Kidney capillary endothelial cell (primary cell): Measurements from ENCODE around the gene TFB1M.

ENCODE experiments used
- DNase-seq: peaks from one replicate; pipeline ENCODE4 v3.0.0-alpha.2; 2018; ENCODE audit warnings: low spot score

The TFB1M gene

GRCh38 chr6:155263373-155264063, 50.8 kb downstream of the TFB1M start, which contains the start of gene CLDN20:
Gene CLDN20 (plus strand): TSS chr6:155264013. CDS start chr6:155275720, 11,707 bp downstream.
- no peak for DNase-seq

- DNase-seq, result no peak
Measured at GRCh38 chr6:155262655-155263054, 51.6 kb downstream of the TFB1M start.

DNA sequence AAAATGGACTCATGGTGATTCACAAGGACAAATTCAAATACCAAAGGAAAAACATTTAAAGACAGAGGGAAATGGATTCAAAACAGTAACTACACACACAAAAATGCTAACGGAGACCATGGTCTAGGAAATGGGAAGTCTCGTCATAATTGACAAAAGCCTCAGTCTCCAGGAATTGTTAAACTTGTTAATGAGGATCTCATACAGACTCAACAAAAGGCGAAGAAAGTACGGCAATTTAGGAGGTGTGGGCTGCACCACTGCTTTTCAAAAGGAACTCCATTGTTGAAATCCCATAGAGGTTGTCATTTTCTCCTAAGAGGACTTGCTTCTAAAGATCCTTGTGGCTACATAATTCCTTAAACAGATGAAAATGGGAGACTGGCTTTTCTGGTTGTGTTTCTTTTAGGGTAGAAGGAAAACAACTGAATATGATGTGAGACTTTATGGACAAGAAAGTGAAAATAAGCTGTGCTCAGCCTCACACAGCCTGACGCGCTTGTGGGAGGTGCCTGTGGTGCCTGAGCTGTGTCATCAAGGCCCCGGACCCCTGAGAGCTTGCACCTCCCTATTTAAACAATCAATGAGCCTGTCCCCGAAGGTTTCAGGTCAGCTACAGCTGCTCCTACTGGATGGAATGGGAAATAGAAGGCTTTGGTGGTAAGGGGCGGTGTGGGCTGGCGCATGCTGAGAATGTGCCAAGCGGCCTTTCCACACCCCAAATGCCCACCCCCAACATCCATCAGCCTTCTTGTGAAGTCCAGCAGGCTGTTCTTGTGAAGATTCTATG, 53.0 kb downstream of the TFB1M start:
- DNase-seq, result no peak

GRCh38 chr6:155260686-155261085, 53.6 kb downstream of the TFB1M start:
- no peak for DNase-seq

DNA sequence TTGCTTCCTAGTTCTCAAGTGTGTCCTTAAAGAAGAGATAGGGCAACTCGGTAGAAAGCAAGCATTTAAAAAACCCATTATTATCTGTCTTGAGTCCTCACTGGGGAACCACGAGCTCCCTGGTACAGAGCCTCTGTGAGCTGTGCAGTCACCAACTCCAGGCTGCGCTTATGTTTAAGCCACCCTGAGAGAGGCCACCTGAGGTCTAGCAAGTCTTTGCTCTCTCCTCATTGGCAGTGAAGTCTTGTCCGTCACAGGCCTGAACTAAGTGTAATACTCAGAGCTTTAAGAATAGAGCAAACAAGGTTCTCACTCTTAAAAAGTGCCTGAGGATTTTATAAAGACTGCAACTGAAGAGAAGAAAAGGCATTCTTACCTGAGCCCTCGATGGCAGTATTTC, 54.4 kb downstream of the TFB1M start:
- DNase-seq, result no peak

DNA sequence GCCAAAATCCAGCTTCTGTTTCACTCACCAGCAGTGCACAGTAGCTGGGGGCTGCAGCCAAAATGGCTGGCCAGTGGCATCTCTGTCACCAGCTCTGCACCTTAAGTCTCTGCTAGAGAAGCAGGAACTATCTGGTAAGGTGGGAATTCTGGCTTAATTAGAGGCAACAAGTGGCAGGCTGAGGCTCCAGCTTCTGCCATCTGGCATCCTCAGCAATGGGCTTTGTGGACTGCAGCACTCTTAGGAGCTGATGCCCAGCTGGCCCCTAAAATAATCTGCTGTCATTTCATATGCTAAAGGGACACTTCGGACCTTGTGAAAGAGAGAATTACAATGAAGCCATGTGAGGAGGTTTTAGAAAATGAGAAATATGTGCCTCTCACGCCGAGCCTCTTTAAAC, 55.1 kb downstream of the TFB1M start:
- DNase-seq, result no peak

DNA sequence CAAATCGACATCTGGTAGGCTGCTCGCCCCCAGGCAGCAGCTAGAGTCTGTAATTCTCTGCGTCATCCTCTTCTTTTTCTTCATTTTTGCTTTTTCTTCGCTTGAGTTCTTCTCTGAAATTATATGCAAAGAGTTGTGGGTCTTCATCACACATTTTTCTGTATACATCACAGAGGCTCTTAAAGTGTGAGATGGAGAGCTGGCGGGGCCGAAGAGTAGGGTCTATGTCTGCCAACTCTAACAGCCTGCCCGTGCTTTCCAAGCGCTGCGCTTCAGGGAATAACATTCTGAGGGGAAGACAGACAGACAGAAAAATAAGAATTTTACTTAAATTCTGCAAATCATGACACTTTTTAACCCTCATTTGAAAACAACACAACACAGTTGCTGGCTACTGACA, 56.5 kb downstream of the TFB1M start:
- DNase-seq, result no peak

DNA sequence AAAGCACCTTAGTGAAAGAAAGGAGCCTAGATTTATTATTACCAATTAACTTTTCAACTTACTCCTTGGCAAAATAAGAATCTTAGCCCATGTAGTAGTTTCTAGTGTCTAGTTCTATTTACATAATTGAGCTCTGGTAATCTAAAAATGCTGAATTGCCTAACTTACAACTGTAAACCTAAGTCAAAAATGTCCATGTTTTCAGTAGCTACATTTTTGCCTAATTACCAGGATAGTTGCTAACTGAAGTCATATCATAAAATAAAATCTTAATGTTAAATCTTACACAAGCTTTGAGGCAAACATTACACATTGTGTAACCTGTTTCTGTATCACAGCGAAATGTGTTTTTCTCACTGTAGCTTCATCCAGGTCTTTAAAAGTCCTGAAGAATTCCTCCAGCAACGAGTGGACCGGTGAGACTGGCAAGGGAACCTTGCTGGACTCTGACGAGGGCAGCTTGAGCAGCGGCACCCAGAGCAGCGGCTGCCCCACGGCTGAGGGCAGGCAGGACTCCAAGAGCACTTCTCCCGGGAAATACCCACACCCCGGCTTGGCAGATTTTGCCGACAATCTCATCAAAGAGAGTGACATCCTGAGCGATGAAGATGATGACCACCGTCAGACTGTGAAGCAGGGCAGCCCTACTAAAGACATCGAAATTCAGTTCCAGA, 58.0 kb downstream of the TFB1M start:
- no peak for DNase-seq

DNA sequence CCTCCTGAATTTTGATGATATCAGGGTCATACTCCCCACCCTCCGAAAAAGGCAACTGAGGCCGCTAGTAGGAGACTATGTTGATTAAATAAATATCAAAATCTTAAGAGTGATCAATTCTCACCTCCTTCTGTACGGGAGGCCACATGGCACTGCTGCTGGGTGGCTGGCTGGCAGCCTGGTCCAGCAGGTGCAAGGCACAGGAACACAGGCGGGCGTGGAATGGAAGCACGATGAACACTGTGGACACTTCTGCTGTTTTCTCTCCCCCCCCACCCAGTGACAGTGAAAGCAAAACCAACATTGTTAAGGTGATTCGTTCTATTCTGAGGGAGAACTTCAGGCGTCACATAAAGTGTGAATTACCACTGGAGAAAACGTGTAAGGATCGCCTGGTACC, 60.1 kb downstream of the TFB1M start:
- DNase-seq, result no peak

DNA sequence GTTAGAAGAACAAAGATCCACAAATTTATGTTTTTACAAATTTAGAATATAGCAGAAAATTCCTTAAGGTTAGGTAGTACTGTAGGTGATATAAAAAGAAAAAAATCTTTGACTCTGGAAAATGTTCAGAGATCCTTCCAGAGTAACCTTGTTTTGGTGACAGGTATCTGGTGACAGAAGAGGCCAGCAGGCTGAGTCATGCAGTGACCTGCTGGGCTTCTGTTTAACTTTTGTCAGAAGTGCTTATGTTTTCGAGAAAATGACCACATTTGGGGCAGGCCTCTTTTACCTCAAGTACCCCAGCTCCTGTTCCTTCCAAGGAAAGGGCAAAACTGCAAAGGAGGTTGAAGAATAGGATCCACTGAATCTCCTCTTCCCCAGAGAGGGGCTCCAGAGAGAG, 60.9 kb downstream of the TFB1M start:
- no peak for DNase-seq

DNA sequence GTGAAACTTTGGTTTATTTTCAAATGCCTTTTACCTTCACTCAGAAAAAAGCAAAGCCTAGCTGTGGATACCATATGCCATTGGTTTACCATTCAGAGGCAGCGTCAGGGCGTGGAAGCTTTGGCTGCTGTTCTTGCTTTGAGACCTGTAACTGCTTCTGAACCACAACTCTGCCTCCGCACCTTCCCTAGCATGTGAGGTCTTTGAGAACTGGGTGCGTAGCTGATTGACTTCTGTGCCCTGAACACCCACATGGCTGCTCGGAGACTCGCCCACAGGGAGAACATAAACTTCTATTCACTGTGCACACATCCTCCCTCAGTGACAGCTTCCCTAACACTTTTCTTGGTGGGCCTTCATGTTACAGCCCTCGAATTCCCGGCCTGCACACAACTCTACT, 61.7 kb downstream of the TFB1M start:
- DNase-seq, result no peak

- no peak for DNase-seq
Measured at GRCh38 chr6:155250701-155251381, 63.4 kb downstream of the TFB1M start.

GRCh38 chr6:155248008-155249001, 66.0 kb downstream of the TFB1M start:
- peak; percentile 32 for DNase-seq

- DNase-seq, result no peak
Measured at GRCh38 chr6:155247618-155248007, 66.7 kb downstream of the TFB1M start.

DNA sequence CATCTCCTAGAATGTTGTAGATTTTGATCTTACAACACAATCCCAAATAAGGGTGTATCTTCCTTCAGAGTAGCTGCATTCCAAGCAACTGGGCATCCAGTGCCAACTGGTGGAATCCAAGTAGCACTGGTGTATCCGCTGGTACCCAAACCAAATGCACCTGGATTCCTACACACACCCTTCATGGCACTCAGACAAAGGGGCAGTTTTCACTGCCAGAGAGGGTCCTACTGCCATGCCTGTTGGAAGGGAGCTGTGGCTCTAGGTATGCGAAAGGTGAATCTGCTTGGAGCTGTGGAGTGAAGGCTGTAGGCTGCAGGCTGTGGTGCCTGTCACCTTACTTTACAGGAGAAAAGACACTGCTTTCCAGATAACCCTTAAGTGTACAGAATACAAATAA, 67.5 kb downstream of the TFB1M start:
- DNase-seq, result no peak

GRCh38 chr6:155245831-155246230, 68.5 kb downstream of the TFB1M start:
- DNase-seq, result no peak

DNA sequence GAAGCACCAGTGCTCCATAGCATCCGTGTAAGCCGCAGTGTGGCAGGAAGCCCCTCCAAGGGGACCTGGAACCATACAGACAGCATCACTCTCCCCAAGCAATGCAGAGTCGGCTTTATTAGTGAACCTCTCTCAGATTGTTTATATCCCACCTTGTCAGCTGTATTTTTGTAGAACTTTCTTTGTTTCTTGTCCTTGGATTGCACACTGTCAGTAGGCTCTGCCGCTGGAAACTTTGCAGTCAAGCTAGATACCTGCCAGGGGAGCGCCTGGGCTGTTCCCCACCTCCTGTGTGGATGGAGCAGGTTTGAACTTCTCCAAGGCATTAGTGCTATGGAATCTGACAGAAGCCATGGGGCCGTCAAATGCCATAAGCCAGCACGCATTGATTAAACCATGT, 69.1 kb downstream of the TFB1M start:
- no peak for DNase-seq

- no peak for DNase-seq
Measured at GRCh38 chr6:155244434-155244833, 69.8 kb downstream of the TFB1M start.

DNA sequence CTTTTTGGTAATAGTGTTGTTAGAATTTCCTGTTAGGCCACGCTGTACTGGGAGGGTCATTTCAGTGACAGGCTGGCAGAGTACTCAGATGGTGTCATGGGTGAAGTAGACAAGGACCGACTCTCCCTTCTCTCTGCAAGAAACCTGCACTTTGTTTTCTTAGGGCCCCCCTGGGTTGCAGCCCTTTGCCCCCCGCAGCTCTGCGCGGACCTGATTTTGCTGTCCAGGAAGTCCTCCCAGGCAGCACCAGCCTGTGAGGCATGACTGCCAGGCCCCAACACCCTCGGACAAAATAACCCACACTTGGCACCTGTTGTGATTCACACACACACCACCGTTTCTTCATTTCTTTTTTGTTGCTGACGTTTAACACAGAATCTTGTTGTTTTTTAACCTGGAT, 72.3 kb downstream of the TFB1M start:
- no peak for DNase-seq

DNA sequence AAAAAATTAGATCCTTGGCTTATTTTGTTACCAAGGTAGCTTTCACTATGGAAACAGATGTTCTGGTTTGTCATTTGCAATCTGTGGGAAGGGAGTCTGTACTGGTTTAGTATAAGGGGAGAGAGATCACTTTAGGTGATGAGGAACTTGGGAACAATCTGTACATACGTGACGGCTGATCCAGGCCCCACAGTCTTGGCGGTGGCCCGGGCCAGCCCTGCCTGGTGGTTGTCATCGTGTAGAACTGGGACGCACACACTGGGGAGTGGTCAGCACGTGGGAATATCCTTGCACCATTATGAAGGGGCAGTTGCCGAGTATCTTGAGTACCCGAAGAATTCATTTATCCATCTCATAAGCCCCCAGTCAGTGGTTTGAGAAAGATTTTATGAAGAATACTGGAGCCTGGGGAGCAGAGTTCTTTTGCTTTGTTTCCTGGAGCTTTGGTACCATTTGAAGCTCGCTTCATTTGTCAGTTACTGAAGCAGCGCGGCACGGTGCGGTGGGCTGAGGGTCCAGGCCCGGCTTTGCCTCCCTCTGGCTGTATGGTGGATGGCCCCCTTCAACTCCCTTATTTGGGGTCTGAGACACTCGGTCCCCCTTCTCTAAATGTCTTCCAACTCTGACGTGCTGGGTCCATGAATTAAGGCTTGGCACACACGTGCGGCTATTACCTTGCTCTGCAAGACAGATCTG, 73.2 kb downstream of the TFB1M start:
- DNase-seq, result no peak

DNA sequence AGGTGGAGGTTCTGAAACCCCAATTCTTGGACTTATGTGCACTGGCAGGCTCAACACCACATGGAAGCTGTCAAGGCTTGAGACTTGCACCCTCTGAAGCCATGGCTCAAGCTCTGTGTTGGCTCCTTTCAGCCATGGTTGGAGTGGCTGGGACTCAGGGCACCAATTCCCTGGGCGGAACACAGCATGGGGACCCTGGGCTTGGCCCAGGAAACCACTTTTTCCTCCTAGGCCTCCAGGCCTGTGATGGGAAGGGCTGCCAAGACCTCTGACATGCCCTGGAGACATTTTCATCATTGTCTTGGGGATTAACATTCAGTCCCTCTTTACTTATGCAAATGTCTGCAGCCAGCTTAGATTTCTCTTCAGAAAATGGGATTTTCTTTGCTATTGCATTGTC, 76.7 kb downstream of the TFB1M start:
- no peak for DNase-seq
